Endothelial cell of umbilical vein (primary cell): ENCODE measurements around the gene MALSU1. TPM values are rescaled to one million over a fixed set of nuclear protein-coding genes. Genes with fewer than 3 reads are reported as not detected.

Source experiments
- BruUV-seq: library from RNA; stranded (reverse); fragments of 400-500 nt; replicated peaks from 2 replicates; lab custom pipeline; 2021; lab: Mats Ljungman, UMichigan
- CTCF ChIA-PET: fragments of 300-600, 350-600 bp; sonication (Branson Sonifier 250); formaldehyde crosslinking; loops from one replicate; lab custom pipeline; 2021; ENCODE audit warnings: antibody characterized with exemption, inconsistent platforms; lab: Charles Lee
- POLR2A ChIA-PET: fragments of 300-600, 350-600 bp; sonication (Branson Sonifier 250); formaldehyde crosslinking; loops from one replicate; lab custom pipeline; 2021; ENCODE audit warnings: antibody characterized with exemption, inconsistent platforms; lab: Charles Lee
- DNase-seq: peaks from one replicate; pipeline ENCODE4 v3.0.0-alpha.2; 2011; ENCODE audit warnings: low read depth, low spot score
- FAIRE-seq: peaks from 2 replicates; lab custom pipeline; 2011; peaks lifted over from hg19 to GRCh38; lab: Jason Lieb, UNC
- H2AFZ ChIP-seq: 2 replicates; pipeline ENCODE4 v1.6.0; 2012; ENCODE audit warnings: low read depth, low read length, control low read depth, inconsistent platforms
- H3K27ac ChIP-seq: 2 replicates; pipeline ENCODE4 v1.5.1; 2011; ENCODE audit warnings: low read depth, mild to moderate bottlenecking, control low read depth, low read length, moderate library complexity; ENCODE audit not compliant: insufficient read depth
- H3K27me3 ChIP-seq, 2 experiments: 2 replicates each; pipeline versions ENCODE4 v1.6.0 to v1.6.1; 2011; ENCODE audit warnings: low read length in 2 of 2, mixed read lengths in 1 of 2; ENCODE audit not compliant: control insufficient read depth in 2 of 2, insufficient read depth in 2 of 2
- H3K36me3 ChIP-seq, 2 experiments: 2 replicates in 1 of 2; 3 replicates in 1 of 2; pipeline ENCODE4 v1.5.1; 2011; ENCODE audit warnings: low read length in 2 of 2, mild to moderate bottlenecking in 1 of 2, moderate library complexity in 1 of 2; ENCODE audit not compliant: control insufficient read depth in 2 of 2, insufficient read depth in 2 of 2; ENCODE audit errors: extremely low read depth in 1 of 2
- H3K4me1 ChIP-seq: 3 replicates; pipeline ENCODE4 v1.5.1; 2011; ENCODE audit warnings: mild to moderate bottlenecking, low read length; ENCODE audit not compliant: control insufficient read depth, insufficient read depth; ENCODE audit errors: extremely low read depth
- H3K4me2 ChIP-seq: 2 replicates; pipeline ENCODE4 v1.6.1; 2011; ENCODE audit warnings: low read length, control low read depth, mixed read lengths; ENCODE audit not compliant: insufficient read depth
- H3K4me3 ChIP-seq, 3 experiments: fragments of 200-600 bp in 1 of 3; sonication (generic), shearing (Covaris generic) in 1 of 3; replicated peaks in 1 of 3; 2 replicates each; pipeline ENCODE4 v1.5.1; 2011 to 2016; ENCODE audit warnings: control low read depth in 3 of 3, low read length in 3 of 3, mild to moderate bottlenecking in 2 of 3, inconsistent platforms in 1 of 3, low read depth in 1 of 3, moderate library complexity in 1 of 3; ENCODE audit not compliant: insufficient read depth in 1 of 3
- H3K79me2 ChIP-seq: 2 replicates; pipeline ENCODE4 v1.6.0; 2012; ENCODE audit warnings: low read length, inconsistent platforms; ENCODE audit not compliant: control insufficient read depth, insufficient read depth
- H3K9ac ChIP-seq: replicated peaks from 2 replicates; pipeline ENCODE3; 2011; ENCODE audit warnings: low read length, control low read depth; ENCODE audit not compliant: insufficient read depth; ENCODE audit errors: extremely low read depth
- H3K9me1 ChIP-seq: replicated peaks from 3 replicates; pipeline ENCODE4 v1.6.0; 2011; ENCODE audit warnings: mild to moderate bottlenecking, low read length; ENCODE audit not compliant: control insufficient read depth, insufficient read depth; ENCODE audit errors: extremely low read depth
- H3K9me3 ChIP-seq: replicated peaks from 2 replicates; pipeline ENCODE4 v1.5.1; 2012; ENCODE audit warnings: low read length, inconsistent platforms; ENCODE audit not compliant: control insufficient read depth, insufficient read depth
- H4K20me1 ChIP-seq: replicated peaks from 2 replicates; pipeline ENCODE3; 2011; ENCODE audit warnings: mild to moderate bottlenecking, low read length; ENCODE audit not compliant: control insufficient read depth, insufficient read depth; ENCODE audit errors: extremely low read depth
- EZH2 ChIP-seq: IDR thresholded peaks from 2 replicates; pipeline ENCODE4 v1.6.1; 2012; ENCODE audit warnings: borderline replicate concordance, low read depth, mild to moderate bottlenecking, moderate library complexity, low read length, inconsistent platforms; ENCODE audit not compliant: severe bottlenecking
- FOS ChIP-seq: IDR thresholded peaks from 2 replicates; pipeline ENCODE4 v1.6.1; 2011; ENCODE audit warnings: mild to moderate bottlenecking, low read length, moderate library complexity, borderline replicate concordance; ENCODE audit not compliant: insufficient read depth
- GATA2 ChIP-seq: IDR thresholded peaks from 2 replicates; pipeline ENCODE4 v1.7.0; 2011; ENCODE audit warnings: low read depth, mild to moderate bottlenecking, moderate library complexity, mixed read lengths, low read length; ENCODE audit not compliant: insufficient read length, insufficient read depth
- JUN ChIP-seq: IDR thresholded peaks from 2 replicates; pipeline ENCODE4 v1.6.1; 2011; ENCODE audit warnings: borderline replicate concordance, low read depth; ENCODE audit not compliant: insufficient read length, insufficient read depth
- MYC ChIP-seq: IDR thresholded peaks from one replicate; pipeline ENCODE4 v1.6.1; 2011; ENCODE audit warnings: mild to moderate bottlenecking, low read depth, low read length
- POLR2A ChIP-seq: IDR thresholded peaks from 2 replicates; pipeline ENCODE4 v1.6.1; 2012; ENCODE audit warnings: low read depth, mild to moderate bottlenecking, control low read depth, low read length
- POLR2AphosphoS5 ChIP-seq: IDR thresholded peaks from 2 replicates; pipeline ENCODE4 v1.6.1; 2012; ENCODE audit warnings: low read depth, mild to moderate bottlenecking, control low read depth, low read length, moderate library complexity; ENCODE audit not compliant: insufficient read depth
- dilution Hi-C: fragments of 300-500 bp; cut with MboI; formaldehyde crosslinking; loops from one replicate; pipeline ENCODE4 v1.15.0; 2019; ENCODE audit warnings: low sequenced_read_pairs; ENCODE audit not compliant: extremely low pct_ligation_motif_present
- intact Hi-C: fragments of 100-400 bp; cut with micrococcal nuclease; formaldehyde crosslinking; loops from one replicate; pipeline ENCODE4 v1.10.0; 2022
- polyA plus RNA-seq, 4 experiments: library from polyadenylated mRNA; depleted of rRNA in 3 of 4; stranded (reverse) in 3 of 4; unstranded in 1 of 4; fragments of >200 nt; gene quantifications; 2 replicates each; pipeline versions ENCODE4 v1.2.1 to v1.2.3, GENCODE V29; 2011 to 2012; ENCODE audit warnings: missing spikeins in 1 of 4
- total RNA-seq: library from RNA; stranded (reverse); gene quantifications from 2 replicates; pipeline ENCODE4 v1.2.3, GENCODE V29; 2021
- TF ChIP-seq, protein P1 (sequence below): IDR thresholded peaks from 2 replicates; pipeline ENCODE4 v1.6.1; 2011; ENCODE audit not compliant: insufficient read depth, insufficient read length
- TF ChIP-seq, protein P2 (sequence below), 2 donors: IDR thresholded peaks; 1 replicate in 1 of 2; 2 replicates in 1 of 2; pipeline ENCODE4 v1.5.1; 2011; ENCODE audit warnings: low read length in 2 of 2, mild to moderate bottlenecking in 2 of 2, moderate library complexity in 2 of 2, control low read depth in 1 of 2, inconsistent platforms in 1 of 2, low read depth in 1 of 2; ENCODE audit not compliant: insufficient read depth in 1 of 2; ENCODE audit errors: extremely low read depth in 1 of 2

MALSU1 gene
- total and polyA plus RNA-seq, 2 donors (not counting 3 experiments of a cell fraction or from before 2014, with no cell fraction given), result 62.6 to 68.0 TPM

DNA sequence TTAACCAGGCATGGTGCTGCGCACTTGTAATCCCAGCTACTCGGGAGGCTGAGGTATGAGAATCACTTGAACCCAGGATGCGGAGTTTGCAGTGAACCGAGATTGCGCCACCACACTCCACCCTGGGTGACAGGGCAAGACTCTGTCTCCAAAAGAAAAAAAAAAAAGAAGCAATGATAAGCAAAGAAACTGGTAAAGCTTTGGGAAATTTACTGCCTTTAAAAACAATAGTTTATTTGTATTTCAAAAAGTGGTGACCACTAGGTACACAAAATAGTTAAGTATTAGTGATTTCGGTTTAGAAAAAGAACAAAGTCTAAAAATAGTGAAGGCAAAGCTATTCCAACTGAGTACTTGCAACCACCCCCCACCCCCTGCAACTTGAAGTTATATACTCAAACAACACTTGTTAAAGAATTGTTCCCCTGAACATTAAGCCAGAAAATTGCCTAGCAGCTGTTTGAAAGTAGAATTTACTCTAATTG, 37.7 kb downstream of the MALSU1 start:
- Histone ChIP-seq H3K9me3 (no peaks in the 10 kb centered on the region), H3K36me3 (peaks cover 7 to 26% of the 10 kb centered on the region in 2 experiments), H3K9me1 (no peaks in the 10 kb centered on the region), H3K4me1 (peaks cover 51% of the 10 kb centered on the region), H3K9ac (no peak overlapping the region), H4K20me1 (no peaks in the 10 kb centered on the region), H3K79me2 (peaks cover 53% of the 10 kb centered on the region), H3K4me3 (no peak overlapping the region), H2AFZ (no peak overlapping the region), H3K4me2 (no peak overlapping the region), H3K27me3 (no peaks in the 10 kb centered on the region), H3K27ac (no peak overlapping the region)
- POLR2A ChIA-PET, result interaction anchor here (0.7 to 1.2 kb wide), 2 partner anchors 10 to 11 kb away, joined by 5 read pairs; no protein-coding TSS in a partner anchor
- DNase-seq, result no peak
- intact Hi-C loops, result no loop called here
- dilution Hi-C loops, result no loop called here
- BruUV-seq, result no TSS peak
- TF ChIP-seq EZH2 (no peak), GATA2 (no peak), POLR2AphosphoS5 (no peak), POLR2A (no peak), MYC (no peak), FOS (no peak), JUN (no peak)
- TF ChIP-seq, protein P1, sequence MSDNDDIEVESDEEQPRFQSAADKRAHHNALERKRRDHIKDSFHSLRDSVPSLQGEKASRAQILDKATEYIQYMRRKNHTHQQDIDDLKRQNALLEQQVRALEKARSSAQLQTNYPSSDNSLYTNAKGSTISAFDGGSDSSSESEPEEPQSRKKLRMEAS, result no peak
- TF ChIP-seq, protein P2, sequence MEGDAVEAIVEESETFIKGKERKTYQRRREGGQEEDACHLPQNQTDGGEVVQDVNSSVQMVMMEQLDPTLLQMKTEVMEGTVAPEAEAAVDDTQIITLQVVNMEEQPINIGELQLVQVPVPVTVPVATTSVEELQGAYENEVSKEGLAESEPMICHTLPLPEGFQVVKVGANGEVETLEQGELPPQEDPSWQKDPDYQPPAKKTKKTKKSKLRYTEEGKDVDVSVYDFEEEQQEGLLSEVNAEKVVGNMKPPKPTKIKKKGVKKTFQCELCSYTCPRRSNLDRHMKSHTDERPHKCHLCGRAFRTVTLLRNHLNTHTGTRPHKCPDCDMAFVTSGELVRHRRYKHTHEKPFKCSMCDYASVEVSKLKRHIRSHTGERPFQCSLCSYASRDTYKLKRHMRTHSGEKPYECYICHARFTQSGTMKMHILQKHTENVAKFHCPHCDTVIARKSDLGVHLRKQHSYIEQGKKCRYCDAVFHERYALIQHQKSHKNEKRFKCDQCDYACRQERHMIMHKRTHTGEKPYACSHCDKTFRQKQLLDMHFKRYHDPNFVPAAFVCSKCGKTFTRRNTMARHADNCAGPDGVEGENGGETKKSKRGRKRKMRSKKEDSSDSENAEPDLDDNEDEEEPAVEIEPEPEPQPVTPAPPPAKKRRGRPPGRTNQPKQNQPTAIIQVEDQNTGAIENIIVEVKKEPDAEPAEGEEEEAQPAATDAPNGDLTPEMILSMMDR (IDR thresholded peaks at IDR 0.05; ENCODE audit: extremely low read depth in 1 of 2, insufficient read depth in 1 of 2, low read depth in 1 of 2, low read length in 2 of 2), result no peak
- CTCF ChIA-PET, result interaction anchor here (0.9 to 3.1 kb wide), 4 partner anchors 13 to 127 kb away, joined by 3 to 10 read pairs (median 6); no protein-coding TSS in a partner anchor
- FAIRE-seq, result no peak
